KOPT-K1 (cell line): ENCODE data around the gene PBX1.

Experiments
- H3K27ac ChIP-seq: fragments of 200-600 bp; sonication (generic); 2 replicates; pipeline ENCODE4 v1.5.1; 2016; ENCODE audit warnings: antibody characterized with exemption, mild to moderate bottlenecking, low read depth, low read length; ENCODE audit not compliant: poor library complexity, severe bottlenecking
- H3K36me3 ChIP-seq: fragments of 200-600 bp; sonication (generic); 2 replicates; pipeline ENCODE4 v1.5.1; 2017; ENCODE audit warnings: antibody characterized with exemption, mild to moderate bottlenecking, low read length, moderate library complexity; ENCODE audit not compliant: insufficient read depth
- H3K9me3 ChIP-seq: fragments of 200-600 bp; sonication (generic); 2 replicates; pipeline ENCODE4 v1.5.1; 2017; ENCODE audit warnings: antibody characterized with exemption, low read length, mild to moderate bottlenecking; ENCODE audit not compliant: insufficient read depth, poor library complexity, severe bottlenecking

Gene PBX1

DNA sequence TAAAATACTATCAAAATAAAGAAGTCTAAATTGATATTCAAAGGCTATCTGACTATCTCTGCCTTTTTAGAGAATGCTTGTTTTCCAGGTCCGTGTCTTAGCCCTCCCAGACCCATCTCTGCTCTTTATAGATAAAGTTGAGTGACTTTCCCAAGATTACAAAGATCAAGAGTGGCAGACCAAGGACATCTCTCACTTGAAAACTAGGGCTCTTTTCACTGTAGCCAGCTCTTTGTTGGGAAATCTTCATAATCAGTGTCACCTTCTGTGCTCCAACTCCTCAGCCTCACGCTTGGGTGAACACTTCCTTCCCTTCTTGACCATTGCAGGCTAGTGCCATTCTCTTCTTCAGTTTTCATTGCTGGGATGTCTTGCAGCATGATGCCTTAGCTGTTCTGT lies 211.1 kb downstream of the PBX1 start:
- Histone ChIP-seq H3K9me3 (no peaks in the 10 kb centered on the region), H3K27ac (no peak overlapping the region), H3K36me3 (no peaks in the 10 kb centered on the region)

DNA sequence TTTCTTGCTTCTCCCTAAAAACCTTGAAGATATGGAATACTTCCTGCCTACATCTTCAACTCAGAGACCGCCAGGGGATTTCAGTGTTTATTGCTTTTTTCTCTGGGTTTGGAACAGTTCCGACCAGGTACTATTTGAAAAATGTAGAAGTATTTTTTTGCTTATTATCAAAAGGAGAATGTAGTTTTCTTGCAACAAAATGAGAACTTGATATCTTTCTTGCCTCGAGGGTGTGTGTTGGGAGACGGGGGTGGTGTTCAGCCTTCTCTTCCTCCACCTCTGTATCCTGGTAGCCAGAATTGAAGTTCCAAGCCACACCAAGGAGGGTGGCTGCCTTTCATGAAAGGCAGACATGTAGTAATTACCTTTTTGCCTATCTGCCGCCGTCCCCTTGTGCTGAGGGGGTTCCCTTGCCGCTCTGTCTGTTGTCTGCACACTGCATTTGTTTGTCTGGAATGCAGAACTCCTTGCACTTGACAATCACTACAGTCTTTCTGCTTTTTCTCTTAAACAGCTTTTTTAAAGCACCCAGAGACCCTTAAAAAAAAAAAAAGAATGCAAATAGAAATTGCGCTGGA lies 212.1 kb downstream of the PBX1 start:
- Histone ChIP-seq H3K9me3 (no peaks in the 10 kb centered on the region), H3K36me3 (no peaks in the 10 kb centered on the region), H3K27ac (no peak overlapping the region)

DNA sequence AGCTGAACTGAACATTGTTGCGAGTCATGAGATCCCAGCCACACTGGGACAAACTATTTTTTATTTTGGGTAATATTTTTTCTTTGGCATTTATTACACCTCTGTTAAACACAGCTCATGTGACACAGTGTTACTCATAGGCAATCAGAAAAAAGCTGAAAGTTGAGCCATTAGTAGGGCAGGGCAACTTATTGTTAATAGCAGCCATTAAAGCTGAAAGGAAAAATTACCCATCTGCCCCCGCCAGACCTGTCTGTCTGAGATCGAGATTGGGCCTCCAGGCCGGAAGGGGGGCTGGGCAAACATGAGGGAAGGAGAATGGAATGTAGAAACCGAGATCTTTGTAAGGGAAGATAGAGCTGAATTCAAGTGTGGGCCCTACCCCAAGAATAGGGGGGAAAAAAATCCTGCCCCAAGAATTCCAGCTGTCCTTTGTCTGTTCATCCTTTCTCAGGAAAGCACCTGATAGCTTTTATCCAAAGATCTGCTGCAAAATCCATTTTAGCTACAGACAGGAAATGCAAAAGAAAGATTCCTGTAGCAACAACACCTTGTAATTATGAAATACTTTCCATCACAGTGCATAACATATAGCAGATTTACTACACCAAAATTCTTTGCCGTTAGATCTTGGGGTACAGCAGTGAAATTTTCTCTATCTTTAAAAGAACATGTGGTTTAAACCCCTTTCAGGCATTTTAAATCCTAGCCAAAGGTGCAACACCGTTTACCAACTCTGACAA lies 212.8 kb downstream of the PBX1 start:
- H3K27ac ChIP-seq: no peak overlapping the region

DNA sequence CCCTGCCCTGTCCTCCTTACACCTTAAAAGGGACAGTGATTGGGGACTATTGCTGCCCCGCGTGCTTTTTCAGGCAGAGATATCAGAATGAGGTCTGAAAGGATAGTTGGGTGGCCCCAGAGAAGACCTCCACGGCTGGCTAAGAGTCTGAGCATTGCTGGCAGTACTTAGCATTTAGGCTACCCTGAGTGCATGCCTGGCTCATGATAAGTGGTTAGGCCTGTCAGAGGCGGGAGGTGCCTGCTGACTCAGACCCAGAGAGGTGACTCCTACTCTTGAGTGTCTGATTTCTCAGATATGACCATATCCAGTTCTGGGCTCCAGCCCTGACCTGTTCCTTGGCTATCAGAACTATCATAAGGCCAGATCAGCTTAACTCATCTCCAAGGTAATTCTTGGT lies 213.7 kb downstream of the PBX1 start:
- H3K9me3 ChIP-seq: no peaks in the 10 kb centered on the region
- no peak overlapping the region for H3K27ac ChIP-seq
- no peaks in the 10 kb centered on the region for H3K36me3 ChIP-seq

More for the DNA sequence above, 212.8 kb downstream of the PBX1 start:
- Histone ChIP-seq H3K9me3 (no peaks in the 10 kb centered on the region), H3K36me3 (no peaks in the 10 kb centered on the region)

DNA sequence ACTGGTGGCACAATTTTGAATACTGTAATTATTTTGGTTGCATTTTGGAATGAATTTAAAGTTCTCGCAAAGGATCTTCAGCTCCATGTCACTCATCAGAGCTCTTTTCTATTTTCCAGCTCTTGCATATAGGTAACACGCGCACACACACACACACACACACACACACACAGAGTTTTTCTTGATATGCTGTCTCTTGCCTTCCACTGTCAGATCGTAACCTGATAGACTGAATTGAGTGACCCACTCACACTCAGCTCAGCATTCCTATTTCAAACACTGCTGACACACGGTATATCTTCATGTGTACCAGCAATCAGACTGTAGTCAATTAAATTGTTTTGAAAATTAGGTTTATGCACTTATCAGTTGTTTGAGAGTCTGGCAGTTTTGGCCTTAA lies 214.1 kb downstream of the PBX1 start:
- H3K36me3 ChIP-seq: no peaks in the 10 kb centered on the region
- H3K27ac ChIP-seq: no peak overlapping the region
- no peaks in the 10 kb centered on the region for H3K9me3 ChIP-seq

DNA sequence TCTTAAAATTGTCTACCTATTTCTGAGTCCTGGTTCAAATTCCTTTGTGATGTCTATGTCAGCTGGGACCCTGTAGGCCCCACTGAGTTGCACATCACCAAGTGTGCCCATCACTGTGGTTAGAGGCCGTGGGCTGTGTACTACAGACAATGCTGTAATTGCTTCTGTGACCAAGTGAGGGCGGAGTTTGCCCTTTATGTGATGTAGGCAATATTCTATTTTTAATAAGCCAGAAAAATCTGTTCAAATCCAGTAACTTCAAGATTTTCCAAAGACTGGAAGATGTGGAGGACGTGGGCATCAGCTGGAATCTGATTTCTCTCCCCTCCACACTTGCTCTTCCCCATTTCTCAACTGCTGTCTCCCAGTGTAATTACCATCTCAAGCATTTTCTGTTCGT lies 215.4 kb downstream of the PBX1 start:
- Histone ChIP-seq H3K9me3 (no peaks in the 10 kb centered on the region), H3K36me3 (no peaks in the 10 kb centered on the region), H3K27ac (no peak overlapping the region)

DNA sequence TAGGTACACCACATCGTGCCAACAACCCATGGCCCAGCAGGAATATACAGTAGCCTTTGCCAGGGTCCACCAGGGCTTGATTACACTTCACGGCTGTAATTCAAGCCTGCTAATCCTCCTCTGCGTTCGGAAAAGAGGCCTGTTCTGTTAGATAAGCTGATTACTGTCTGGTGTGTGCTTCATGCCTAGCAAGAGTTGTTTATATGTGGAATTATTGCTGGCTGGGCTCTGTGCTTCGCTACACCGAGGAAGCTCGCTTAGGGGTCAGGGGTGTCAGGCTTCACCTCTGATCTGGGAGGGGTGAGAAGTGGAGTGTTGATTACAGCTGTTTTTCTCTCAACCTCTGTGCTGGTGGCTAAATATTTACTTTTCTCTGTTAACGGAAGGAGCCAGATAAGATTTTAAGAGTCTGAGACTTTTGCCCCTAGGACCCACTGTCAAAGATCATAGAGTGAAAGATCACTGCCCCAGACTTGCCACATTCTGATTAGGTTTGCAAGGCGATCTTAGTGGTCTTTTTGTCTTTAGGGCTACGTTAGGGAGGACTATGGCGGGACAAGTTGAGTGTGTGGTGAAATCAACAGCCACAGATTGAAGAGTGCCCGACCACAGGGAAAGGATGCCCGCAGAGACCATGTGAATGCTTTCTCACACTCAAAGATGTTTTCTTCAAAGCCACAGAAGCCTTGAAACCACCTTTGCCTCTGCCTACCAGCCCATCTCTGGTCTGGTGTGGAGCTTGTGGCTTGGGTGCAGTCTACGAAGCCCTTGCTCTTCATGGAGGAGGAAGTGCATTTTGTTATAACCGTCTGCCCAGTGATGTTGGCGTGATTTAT lies 216.1 kb downstream of the PBX1 start:
- H3K36me3 ChIP-seq: no peaks in the 10 kb centered on the region
- H3K9me3 ChIP-seq: no peaks in the 10 kb centered on the region
- no peak overlapping the region for H3K27ac ChIP-seq

DNA sequence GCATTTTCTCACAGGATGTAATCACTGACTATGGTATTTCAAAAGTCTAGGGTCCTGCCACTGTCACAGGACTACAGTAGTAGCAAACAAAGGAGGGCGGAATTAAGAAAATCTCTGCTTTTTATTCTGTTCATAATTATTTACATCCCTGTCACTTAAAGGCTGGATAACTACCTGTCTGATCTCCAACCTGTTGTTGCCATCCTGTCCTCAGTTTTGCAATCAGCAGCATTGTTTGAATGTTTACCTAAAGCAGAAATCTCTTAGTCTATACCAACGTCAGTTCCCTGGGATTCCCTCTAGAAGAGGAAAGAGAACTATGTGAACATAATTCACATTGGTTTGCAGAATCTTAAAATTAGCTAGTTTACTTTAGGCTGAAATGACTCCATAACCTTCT lies 218.5 kb downstream of the PBX1 start:
- Histone ChIP-seq H3K27ac (no peak overlapping the region), H3K36me3 (no peaks in the 10 kb centered on the region), H3K9me3 (no peaks in the 10 kb centered on the region)

DNA sequence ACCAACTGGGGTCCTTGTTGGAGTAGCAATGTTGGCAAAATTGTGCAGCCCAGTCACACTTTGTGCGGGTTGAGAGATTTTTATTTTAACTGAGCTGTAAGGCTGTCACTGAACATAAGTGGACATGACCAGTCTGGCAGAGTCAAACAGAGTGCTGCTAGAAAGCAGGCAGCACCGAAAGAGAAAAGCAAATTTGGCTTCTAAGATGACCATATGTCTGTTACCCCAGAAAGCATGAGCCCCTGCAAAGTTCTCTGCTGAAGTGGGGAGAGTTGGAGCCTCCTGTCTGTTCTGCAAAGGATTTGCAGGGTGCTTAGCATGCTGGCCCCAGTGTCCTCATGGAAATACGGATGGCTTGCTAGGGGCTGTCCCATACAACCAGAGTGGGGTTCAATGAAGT lies 220.4 kb downstream of the PBX1 start:
- no peak overlapping the region for H3K27ac ChIP-seq
- no peaks in the 10 kb centered on the region for H3K36me3 ChIP-seq
- H3K9me3 ChIP-seq: no peaks in the 10 kb centered on the region

DNA sequence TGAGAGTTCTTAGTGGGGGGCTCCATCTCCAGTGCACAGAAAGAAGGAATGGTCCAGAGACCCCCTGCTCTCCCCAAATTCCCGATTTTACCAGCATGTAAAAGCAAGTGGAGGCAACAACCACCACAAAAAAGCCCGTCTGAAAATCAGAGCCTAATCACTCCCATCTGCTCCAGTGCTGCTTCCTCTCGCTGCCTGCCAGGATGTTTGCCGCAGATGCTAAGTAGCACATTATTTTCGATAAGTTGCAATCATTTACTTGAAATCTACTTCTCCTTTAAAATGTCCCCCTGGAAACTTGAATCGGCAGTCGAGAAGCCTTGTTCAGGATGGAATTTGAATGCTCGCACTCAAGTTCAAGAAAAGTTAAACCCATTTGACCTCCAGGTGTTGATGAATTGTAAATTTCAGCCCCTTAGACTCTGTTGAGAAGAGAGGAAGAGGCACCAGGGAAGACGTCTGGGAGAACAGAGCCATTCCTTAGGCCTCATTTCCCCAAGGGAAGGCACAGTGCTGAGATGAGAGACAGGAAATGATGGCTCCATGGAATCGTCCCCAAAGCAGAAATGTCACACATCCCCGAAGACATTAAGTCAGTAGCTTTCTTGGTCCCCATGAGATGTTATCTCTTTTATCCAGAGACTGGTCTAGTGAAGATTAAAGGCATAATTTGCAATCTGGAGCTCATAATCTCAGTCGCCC lies 221.3 kb downstream of the PBX1 start:
- H3K27ac ChIP-seq: no peak overlapping the region
- no peaks in the 10 kb centered on the region for H3K9me3 ChIP-seq
- H3K36me3 ChIP-seq: no peaks in the 10 kb centered on the region

DNA sequence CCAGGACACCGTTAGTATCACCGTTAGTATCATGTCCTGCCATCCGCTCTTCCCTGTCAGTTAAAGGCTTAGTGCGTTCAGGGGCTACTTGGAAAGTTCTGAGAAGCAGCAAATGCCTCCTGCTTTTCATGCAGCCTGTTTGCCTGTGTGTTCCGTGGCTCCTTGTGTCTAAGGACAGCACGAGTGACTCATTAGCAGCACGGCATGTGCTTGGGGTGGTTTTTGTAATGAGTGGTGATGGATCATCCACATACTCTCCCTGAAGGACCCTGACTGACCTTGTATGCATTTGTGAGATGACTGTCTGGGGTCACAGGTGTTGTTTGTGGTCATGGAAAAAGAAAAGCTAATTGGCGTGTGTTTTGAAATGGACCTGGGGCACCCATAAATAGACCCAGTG lies 221.9 kb downstream of the PBX1 start:
- no peaks in the 10 kb centered on the region for H3K9me3 ChIP-seq
- H3K36me3 ChIP-seq: no peaks in the 10 kb centered on the region
- H3K27ac ChIP-seq: no peak overlapping the region

DNA sequence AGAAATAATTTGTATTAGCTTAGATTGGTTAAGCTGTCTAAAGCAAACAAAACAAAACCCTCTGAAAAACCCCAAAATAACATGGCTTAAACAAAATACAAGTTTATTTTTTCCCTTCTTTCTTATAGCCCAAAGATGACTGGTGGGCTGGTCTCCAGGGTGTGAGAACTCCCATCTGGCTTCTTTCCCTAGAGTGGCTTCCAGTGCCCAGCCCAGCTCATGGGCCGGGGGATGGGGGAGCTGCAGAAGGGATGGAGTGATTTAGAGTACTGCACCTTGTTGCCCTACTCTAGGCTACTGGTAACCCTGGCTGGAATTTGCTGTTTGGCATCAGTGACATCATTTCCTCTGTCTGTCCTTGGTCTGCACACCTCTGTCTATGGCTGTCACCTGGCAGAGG lies 223.0 kb downstream of the PBX1 start:
- no peak overlapping the region for H3K27ac ChIP-seq
- H3K36me3 ChIP-seq: no peaks in the 10 kb centered on the region
- H3K9me3 ChIP-seq: no peaks in the 10 kb centered on the region

DNA sequence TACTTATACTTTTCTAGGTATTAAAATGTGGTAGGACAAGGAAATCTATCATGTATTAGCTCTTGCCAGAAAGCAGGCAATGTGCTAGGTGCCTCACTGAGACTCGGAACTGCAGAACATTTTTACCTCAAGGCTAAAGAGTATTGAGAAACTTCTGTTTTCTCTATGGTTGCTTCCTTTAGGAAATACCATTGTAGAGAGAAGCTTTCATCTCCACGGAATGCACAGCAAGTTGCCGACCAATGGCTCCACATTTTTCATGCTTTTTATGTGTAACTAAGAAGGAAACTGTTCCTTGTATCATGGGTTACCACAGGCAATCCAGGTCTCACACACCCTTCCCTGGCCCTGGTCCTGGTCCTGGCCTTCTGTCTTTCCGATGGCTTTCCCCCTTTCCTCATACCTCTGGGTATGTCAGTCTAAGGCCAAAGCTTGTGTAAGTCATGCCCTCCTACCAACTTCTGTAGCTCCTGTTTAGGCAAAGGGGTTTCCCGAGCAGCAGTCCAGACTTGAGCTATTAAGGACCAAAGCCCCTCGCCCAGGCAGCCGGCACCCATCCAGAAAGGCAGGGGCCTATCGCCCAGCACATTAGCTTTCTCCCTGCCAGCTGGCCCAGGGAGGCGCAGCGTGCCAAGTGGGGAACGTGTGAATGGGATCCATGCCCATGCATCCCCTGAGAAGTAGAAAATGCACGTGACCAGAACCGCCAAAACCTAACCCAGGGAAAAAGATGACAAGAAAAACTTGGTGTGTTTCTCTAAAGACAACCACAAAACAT lies 225.0 kb downstream of the PBX1 start:
- no peak overlapping the region for H3K27ac ChIP-seq
- H3K36me3 ChIP-seq: no peaks in the 10 kb centered on the region
- H3K9me3 ChIP-seq: no peaks in the 10 kb centered on the region

DNA sequence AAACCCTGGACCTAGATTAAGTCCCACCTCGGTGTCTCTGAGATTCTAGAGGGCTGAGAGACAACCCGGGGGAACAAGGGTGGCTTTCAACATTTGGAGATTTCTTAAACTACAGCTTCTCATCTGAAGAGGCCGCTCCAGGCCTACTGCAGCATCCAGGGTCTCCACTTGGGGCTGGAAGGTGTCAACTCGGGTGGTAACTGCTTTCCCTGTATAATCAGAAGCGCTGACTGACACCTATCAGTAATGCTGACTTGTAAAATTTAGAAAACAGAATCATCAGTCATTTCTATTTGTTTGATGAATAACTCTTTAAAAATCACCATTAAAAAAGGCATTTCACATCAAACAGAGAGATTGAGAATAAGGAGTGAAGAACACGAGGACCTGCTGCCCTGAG lies 226.0 kb downstream of the PBX1 start:
- no peak overlapping the region for H3K27ac ChIP-seq
- no peaks in the 10 kb centered on the region for H3K36me3 ChIP-seq
- no peaks in the 10 kb centered on the region for H3K9me3 ChIP-seq
